ENCODE measurements around the gene VPS41.

DNA sequence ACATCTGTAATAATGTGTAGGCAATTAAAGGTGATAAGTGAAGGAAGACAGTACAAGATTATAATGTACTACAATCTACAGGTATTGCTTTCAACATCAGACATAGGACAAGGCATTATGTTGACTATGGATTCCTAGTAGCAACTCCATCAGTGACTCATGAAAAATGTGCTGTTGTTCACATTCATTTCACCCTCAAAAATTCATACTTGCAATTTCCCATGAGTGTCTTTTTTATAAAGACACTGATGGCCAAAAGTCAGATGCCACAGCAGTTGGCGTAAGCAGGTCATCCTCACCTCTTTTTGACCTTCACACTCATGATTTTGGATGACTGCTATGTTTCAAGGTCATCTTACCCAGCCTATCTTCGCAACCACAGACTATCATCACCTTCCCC, 177.8 kb downstream of the VPS41 start:
- TF ChIP-seq, protein P1, sequence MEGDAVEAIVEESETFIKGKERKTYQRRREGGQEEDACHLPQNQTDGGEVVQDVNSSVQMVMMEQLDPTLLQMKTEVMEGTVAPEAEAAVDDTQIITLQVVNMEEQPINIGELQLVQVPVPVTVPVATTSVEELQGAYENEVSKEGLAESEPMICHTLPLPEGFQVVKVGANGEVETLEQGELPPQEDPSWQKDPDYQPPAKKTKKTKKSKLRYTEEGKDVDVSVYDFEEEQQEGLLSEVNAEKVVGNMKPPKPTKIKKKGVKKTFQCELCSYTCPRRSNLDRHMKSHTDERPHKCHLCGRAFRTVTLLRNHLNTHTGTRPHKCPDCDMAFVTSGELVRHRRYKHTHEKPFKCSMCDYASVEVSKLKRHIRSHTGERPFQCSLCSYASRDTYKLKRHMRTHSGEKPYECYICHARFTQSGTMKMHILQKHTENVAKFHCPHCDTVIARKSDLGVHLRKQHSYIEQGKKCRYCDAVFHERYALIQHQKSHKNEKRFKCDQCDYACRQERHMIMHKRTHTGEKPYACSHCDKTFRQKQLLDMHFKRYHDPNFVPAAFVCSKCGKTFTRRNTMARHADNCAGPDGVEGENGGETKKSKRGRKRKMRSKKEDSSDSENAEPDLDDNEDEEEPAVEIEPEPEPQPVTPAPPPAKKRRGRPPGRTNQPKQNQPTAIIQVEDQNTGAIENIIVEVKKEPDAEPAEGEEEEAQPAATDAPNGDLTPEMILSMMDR (conservative IDR thresholded peaks at IDR 0.05; ENCODE audit: low read length) = no peak
- TF ChIP-seq EZH2phosphoT487 (IDR thresholded peaks at IDR 0.05; ENCODE audit: borderline replicate concordance) = no peak

All from Loucy (cell line).